Measurements from ENCODE around the gene PCDHB11. TPM values are rescaled to one million over a fixed set of nuclear protein-coding genes. Genes with fewer than 3 reads are reported as not detected.
"Not testable (repeated sequence)": the region's sequence is repeated elsewhere in the genome, so short reads cannot be mapped to it uniquely, and the experiment has no call there.

The PCDHB11 gene
- total RNA-seq, 4 donors from 2014 or later = 0.20 to 1.5 (median 0.61) TPM

DNA sequence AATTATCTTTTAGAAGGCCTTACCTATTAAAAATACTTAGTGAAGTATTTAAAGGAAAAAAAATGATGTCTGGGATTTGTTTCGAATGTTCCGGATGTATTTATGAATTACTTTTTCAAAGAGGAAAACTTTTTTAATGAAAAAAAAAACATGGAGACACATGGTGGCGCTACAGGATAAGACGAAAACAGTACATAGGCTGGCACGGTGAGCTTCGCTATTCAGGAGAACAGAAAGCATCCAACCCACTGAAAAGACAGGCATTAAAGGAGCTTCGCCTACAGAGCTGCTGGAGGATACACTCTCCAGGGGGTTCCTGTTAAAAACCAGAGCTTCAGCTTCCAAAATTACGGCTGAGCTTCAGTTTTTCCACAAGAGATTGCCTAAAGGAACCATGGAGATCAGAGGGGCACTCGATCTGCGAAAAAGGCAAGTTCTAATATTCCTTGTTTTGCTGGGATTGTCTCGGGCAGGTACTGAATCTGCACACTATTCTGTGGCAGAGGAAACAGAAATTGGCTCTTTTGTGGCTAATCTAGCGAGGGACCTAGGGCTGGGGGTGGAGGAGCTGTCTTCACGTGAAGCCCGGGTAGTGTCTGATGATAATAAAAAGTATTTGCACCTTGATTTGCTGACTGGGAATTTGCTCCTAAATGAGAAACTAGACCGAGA lies 23.8 kb downstream of the PCDHB11 start, which contains the start of gene PCDHB14:
Gene PCDHB14 (plus strand): TSS at position 232 of the 672 bp plus-strand sequence. CDS start 163 bp downstream, at position 395.
- no peak for DNase-seq
- WGBS, 2 donors (ENCODE audit: low coverage in 1 of 2) = 28 to 45% methylated on average over 10 to 15 of the region's 15 CpGs
- intact Hi-C loops (cut with DNase I; ENCODE audit: low total_unique reads) = no loop called here
- in situ Hi-C loops (cut with MboI; ENCODE audit: low pct_ligation_motif_present in 1 of 4, low pct_unique_long_range_greater_than_20kb in 1 of 4, low sequenced_read_pairs in 3 of 4) = loop anchor here (25.0 kb wide), 2 partner anchors 164 to 339 kb away; partner anchors contain the start of genes PCDHGA7 (in 1 of the 4), PCDHGA8 (in 1 of the 4), PCDHGB4 (in 1 of the 4) and PCDHGB5 (in 1 of the 4)
- no peak for TF ChIP-seq POLR2A (IDR thresholded peaks at IDR 0.05)
- TF ChIP-seq, protein P1, sequence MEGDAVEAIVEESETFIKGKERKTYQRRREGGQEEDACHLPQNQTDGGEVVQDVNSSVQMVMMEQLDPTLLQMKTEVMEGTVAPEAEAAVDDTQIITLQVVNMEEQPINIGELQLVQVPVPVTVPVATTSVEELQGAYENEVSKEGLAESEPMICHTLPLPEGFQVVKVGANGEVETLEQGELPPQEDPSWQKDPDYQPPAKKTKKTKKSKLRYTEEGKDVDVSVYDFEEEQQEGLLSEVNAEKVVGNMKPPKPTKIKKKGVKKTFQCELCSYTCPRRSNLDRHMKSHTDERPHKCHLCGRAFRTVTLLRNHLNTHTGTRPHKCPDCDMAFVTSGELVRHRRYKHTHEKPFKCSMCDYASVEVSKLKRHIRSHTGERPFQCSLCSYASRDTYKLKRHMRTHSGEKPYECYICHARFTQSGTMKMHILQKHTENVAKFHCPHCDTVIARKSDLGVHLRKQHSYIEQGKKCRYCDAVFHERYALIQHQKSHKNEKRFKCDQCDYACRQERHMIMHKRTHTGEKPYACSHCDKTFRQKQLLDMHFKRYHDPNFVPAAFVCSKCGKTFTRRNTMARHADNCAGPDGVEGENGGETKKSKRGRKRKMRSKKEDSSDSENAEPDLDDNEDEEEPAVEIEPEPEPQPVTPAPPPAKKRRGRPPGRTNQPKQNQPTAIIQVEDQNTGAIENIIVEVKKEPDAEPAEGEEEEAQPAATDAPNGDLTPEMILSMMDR (IDR thresholded peaks at IDR 0.05) = peak in 2 of 5 experiments; percentile 6 to 16
- Histone ChIP-seq H3K4me3 (peak within 1 kb of the TSS in 1 of 4 donors; percentile 28), H3K27me3 (no peaks in the 10 kb centered on the region), H3K36me3 (no peaks in the 10 kb centered on the region), H3K9me3 (peaks cover 44 to 68% of the 10 kb centered on the region in 2 donors), H3K27ac (no peak within 1 kb of the TSS), H3K4me1 (peaks cover 0 to 2% (median 0%) of the 10 kb centered on the region in 4 donors)

DNA sequence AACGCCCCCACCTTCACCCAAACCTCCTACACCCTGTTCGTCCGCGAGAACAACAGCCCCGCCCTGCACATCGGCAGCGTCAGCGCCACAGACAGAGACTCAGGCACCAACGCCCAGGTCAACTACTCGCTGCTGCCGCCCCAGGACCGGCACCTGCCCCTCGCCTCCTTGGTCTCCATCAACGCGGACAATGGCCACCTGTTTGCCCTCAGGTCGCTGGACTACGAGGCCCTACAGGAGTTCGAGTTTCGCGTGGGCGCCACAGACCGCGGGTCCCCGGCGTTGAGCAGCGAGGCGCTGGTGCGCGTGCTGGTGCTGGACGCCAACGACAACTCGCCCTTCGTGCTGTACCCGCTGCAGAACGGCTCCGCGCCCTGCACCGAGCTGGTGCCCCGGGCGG lies 25.4 kb downstream of the PCDHB11 start:
- H3K4me3 ChIP-seq; intact Hi-C loops (cut with DNase I; ENCODE audit: low total_unique reads); H3K27ac ChIP-seq; H3K4me1 ChIP-seq; DNase-seq; H3K27me3 ChIP-seq; H3K36me3 ChIP-seq: not testable (repeated sequence)
- in situ Hi-C loops (cut with MboI; ENCODE audit: low pct_ligation_motif_present in 1 of 4, low pct_unique_long_range_greater_than_20kb in 1 of 4, low sequenced_read_pairs in 3 of 4) = loop anchor here (25.0 kb wide), 2 partner anchors 162 to 337 kb away; partner anchors contain the start of genes PCDHGA7 (in 1 of the 4), PCDHGA8 (in 1 of the 4), PCDHGB4 (in 1 of the 4) and PCDHGB5 (in 1 of the 4)
- peaks cover 47 to 62% of the 10 kb centered on the region in 2 donors for H3K9me3 ChIP-seq
- WGBS, 2 donors (ENCODE audit: low coverage in 1 of 2) = 59% methylated on average over 17 of the region's 40 CpGs; no CpG with 5 or more reads in 1 of the 2 donors

DNA sequence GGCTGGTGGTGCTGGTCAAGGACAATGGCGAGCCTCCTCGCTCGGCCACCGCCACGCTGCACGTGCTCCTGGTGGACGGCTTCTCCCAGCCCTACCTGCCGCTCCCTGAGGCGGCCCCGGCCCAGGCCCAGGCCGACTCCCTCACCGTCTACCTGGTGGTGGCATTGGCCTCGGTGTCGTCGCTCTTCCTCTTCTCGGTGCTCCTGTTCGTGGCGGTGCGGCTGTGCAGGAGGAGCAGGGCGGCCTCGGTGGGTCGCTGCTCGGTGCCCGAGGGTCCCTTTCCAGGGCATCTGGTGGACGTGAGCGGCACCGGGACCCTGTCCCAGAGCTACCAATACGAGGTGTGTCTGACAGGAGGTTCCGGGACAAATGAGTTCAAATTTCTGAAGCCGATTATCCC lies 26.0 kb downstream of the PCDHB11 start:
- H3K4me1 ChIP-seq; H3K27ac ChIP-seq; intact Hi-C loops (cut with DNase I; ENCODE audit: low total_unique reads); H3K27me3 ChIP-seq; DNase-seq; in situ Hi-C loops (cut with MboI; ENCODE audit: low pct_ligation_motif_present in 1 of 4, low pct_unique_long_range_greater_than_20kb in 1 of 4, low sequenced_read_pairs in 3 of 4); H3K4me3 ChIP-seq; H3K36me3 ChIP-seq: not testable (repeated sequence)
- H3K9me3 ChIP-seq = peaks cover 44 to 62% of the 10 kb centered on the region in 2 donors
- WGBS, 2 donors (ENCODE audit: low coverage in 1 of 2) = 48 to 100% methylated on average over 1 to 15 of the region's 30 CpGs

DNA sequence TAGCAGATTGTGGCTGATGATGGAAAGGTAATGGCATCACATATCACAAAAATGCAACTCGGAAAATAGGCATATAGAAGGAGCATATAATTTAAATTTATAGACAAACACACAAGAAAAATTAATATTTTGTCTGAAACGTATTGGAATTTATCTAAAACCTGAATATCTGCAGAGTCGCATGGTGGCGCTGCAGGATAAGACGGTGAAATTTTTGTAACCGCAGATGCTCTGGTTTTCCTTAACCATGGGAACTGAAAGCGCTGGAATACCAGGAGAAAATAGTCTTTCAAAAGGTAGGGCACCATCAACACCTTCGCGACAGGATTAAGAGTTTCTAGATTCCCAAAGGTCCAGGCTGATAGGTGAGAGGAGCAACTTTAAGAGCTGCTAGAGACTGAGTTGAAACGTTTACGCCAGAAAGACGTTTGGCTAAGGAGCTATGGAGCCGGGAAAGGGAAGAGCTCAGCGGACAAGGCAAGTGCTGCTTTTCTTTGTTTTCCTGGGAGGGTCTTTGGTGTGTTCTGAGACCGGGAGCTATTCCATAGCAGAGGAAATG lies 34.8 kb downstream of the PCDHB11 start:
- peaks cover 65 to 89% of the 10 kb centered on the region in 2 donors for H3K9me3 ChIP-seq
- no peaks in the 10 kb centered on the region for H3K4me1 ChIP-seq
- 2 to 23% methylated on average over 6 to 15 of the region's 15 CpGs for WGBS, 2 donors (ENCODE audit: low coverage in 1 of 2)
- in situ Hi-C loops (cut with MboI; ENCODE audit: low pct_ligation_motif_present in 1 of 4, low pct_unique_long_range_greater_than_20kb in 1 of 4, low sequenced_read_pairs in 3 of 4) (no loop called here), intact Hi-C loops (cut with DNase I; ENCODE audit: low total_unique reads) (no loop called here)
- H3K27ac ChIP-seq = no peak overlapping the region
- no peak for TF ChIP-seq POLR2AphosphoS5 (IDR thresholded peaks at IDR 0.05)
- TF ChIP-seq, protein P1 (IDR thresholded peaks at IDR 0.05) = peak in 1 of 5 experiments; percentile 14
- no peaks in the 10 kb centered on the region for H3K27me3 ChIP-seq
- H3K4me3 ChIP-seq = peak overlapping the region in 1 of 4 donors; percentile 3
- DNase-seq = no peak
- no peaks in the 10 kb centered on the region for H3K36me3 ChIP-seq

DNA sequence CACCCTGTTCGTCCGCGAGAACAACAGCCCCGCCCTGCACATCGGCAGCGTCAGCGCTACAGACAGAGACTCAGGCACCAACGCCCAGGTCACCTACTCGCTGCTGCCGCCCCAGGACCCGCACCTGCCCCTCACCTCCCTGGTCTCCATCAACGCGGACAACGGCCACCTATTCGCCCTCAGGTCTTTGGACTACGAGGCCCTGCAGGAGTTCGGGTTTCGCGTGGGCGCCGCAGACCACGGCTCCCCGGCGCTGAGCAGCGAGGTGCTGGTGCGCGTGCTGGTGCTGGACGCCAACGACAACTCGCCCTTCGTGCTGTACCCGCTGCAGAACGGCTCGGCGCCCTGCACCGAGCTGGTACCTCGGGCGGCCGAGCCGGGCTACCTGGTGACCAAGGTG lies 36.5 kb downstream of the PCDHB11 start:
- H3K27me3 ChIP-seq; H3K4me3 ChIP-seq; intact Hi-C loops (cut with DNase I; ENCODE audit: low total_unique reads); DNase-seq; in situ Hi-C loops (cut with MboI; ENCODE audit: low pct_ligation_motif_present in 1 of 4, low pct_unique_long_range_greater_than_20kb in 1 of 4, low sequenced_read_pairs in 3 of 4); H3K4me1 ChIP-seq; H3K36me3 ChIP-seq; H3K27ac ChIP-seq: not testable (repeated sequence)
- WGBS, 2 donors (ENCODE audit: low coverage in 1 of 2) = 75% methylated on average over 40 of the region's 40 CpGs; no CpG with 5 or more reads in 1 of the 2 donors
- peaks cover 73 to 98% of the 10 kb centered on the region in 2 donors for H3K9me3 ChIP-seq

Data from transverse colon (tissue), 4 donors.